ENCODE results near the gene CYB5R2.
"Not testable (repeated sequence)": the region's sequence is repeated elsewhere in the genome, so short reads cannot be mapped to it uniquely, and the experiment has no call there.

The CYB5R2 gene

DNA sequence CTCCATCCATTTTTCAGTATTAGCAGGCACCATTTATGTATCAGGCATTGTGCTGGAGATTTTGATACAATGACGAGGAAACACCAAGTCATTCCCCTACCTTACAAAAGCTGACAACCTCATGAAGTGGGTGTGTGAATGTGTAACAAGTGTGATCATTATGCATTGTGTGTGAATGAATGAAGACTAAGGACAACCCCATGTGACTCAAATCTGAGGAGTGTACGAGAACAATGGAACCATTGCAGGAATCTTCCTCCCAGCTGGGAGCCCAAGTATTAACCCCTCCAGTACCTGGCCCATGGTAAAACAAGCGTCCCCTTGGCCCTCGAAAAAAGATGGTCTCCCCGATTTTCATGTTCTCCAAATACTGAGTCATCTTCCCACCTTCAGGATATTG, 4.4 kb downstream of the CYB5R2 start:
- no peak for DNase-seq (ENCODE audit: low read depth, low spot score)

- DNase-seq (ENCODE audit: low read depth, low spot score): no peak
Measured at GRCh38 chr11:7668464-7668863, 4.8 kb downstream of the CYB5R2 start.

DNA sequence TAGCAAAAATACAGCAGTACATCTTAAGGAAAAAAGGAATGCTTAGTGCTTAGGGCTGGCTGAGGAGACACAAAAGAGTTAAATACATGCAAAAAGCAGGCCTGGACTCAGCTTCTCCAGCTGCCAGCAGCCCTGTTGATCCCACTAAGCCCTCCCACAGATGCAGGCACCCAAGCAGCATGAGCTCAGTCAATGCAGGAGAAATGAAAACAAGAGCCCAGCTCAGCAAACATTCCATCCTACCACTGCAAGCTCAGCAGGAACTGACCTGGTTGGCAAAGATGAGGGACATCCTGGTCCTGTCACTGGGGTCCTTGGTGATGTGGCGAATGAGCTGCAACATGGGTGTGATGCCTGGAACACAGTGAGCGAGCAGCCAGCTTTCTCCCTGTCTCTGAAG, 5.8 kb downstream of the CYB5R2 start:
- no peak for DNase-seq (ENCODE audit: low read depth, low spot score)

DNA sequence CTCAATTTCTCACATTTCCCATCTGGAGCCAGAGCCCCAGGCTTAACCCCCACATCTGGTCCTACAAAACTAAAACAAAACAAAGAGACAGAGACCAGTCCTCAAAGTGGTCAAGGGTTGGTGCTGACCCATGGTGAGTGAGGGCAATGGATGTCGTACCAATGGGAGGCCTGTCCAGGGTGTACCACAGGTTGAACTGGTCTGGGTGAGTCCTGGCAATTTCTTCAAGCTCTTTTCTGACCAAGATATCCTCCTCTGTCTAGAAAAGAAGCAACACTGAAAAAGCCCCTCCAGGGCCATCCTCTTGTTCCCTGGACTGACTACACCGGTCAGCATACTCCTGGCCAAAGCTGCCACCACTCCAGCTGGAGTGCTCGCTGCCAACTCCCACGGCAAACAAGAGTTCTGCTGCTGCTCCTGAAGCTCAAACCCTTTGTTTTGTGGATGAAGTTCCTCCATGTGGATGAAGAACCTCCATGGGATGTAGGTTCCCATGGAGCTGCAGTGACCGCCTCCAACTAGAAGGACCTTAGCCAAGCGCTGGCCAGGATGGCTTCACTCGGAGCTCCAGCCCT, 6.9 kb downstream of the CYB5R2 start:
- no peak for DNase-seq (ENCODE audit: low read depth, low spot score)

GRCh38 chr11:7665473-7666291, 7.6 kb downstream of the CYB5R2 start:
- DNase-seq (ENCODE audit: low read depth, low spot score): peak; percentile 49

DNA sequence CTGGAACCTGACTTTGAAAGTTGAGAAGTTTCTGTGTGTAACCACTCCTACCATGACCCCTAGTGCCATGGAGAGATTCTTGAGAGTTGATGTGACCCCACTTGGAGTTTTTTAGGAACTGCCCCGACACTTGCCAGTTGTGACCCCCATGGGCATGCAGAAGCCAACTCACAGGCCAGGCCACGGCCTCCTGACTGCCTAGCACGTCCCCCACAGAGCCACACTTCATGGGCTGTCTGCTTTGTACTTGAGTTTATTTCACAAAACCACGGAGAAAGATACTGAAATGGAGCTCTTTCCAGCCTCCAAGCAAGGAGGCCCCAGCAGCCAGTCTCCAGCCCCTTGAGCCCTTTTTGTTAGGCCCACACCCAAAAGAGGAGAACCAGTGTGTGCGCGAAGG, 8.4 kb downstream of the CYB5R2 start:
- no peak for DNase-seq (ENCODE audit: low read depth, low spot score)

- not testable (repeated sequence) for DNase-seq (ENCODE audit: low read depth, low spot score)
Measured at GRCh38 chr11:7663531-7663930, 9.8 kb downstream of the CYB5R2 start.

GRCh38 chr11:7657306-7658025, 15.8 kb downstream of the CYB5R2 start:
- no peak for DNase-seq (ENCODE audit: low read depth, low spot score)

DNA sequence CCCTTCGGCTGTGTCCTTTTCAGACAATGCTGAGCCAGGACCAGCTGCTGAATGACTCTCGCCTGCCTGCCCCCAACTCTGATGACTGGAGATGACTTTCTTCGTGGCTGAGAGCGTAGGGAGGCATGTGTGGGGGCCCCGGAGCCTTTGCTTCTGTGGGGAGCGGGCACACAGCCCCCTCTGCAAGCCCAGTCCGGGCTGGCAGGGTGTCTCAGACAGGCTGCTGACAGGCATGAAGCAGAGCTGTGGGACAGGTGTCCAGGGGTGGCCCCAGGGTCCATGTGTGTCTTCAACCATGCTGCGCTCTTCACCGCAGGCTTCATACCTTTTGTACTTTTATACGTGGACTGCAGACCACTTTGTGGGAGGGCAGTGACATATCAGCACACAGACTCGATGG, 16.6 kb downstream of the CYB5R2 start:
- DNase-seq (ENCODE audit: low read depth, low spot score): no peak

GRCh38 chr11:7655253-7656217, 17.8 kb downstream of the CYB5R2 start:
- DNase-seq (ENCODE audit: low read depth, low spot score): no peak

DNA sequence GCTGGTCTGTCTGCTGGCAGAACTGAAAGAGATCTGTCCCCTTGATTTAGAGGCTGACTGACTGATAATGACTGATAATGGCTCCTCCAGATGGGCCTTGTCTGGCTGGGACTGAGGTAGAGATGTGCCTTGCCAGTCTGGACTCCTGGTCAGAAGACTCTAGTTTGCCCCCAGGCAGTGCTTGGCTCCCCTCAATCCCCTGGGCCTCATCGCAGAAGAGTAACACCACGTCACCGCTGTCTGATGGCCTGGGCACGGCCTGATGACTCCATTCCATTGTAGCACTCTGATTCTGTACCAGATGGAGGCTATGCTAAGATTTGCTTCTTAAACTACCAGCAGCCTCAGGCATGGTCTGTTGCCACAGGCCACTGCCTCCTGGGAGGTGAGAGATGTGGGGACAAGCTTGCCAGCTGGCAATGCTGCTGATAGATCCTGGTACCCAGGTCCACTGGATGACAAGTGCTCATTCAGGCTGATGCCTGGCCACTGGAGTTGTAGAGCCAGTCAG, 19.1 kb downstream of the CYB5R2 start:
- no peak for DNase-seq (ENCODE audit: low read depth, low spot score)

- DNase-seq (ENCODE audit: low read depth, low spot score): no peak
Measured at GRCh38 chr11:7651700-7652099, 21.6 kb downstream of the CYB5R2 start.

GRCh38 chr11:7651140-7651551, 22.2 kb downstream of the CYB5R2 start:
- DNase-seq (ENCODE audit: low read depth, low spot score): no peak

DNA sequence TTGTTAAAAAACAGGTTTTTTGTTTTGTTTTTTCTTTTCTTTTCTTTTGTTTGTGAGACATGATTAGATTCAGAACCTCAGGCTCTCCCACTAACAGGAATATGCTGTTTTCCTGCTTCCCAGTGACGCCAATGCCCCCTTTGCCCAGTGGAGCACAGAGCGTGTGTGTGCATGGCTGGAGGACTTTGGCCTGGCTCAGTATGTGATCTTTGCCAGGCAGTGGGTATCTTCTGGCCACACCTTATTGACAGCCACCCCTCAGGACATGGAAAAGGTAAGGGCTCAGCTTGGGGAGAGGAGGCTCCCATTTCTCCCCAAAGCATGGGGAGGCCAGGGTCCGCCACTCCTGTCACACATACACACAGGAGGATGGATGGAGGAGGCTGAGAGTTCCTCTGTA, 25.0 kb downstream of the CYB5R2 start:
- no peak for DNase-seq (ENCODE audit: low read depth, low spot score)

DNA sequence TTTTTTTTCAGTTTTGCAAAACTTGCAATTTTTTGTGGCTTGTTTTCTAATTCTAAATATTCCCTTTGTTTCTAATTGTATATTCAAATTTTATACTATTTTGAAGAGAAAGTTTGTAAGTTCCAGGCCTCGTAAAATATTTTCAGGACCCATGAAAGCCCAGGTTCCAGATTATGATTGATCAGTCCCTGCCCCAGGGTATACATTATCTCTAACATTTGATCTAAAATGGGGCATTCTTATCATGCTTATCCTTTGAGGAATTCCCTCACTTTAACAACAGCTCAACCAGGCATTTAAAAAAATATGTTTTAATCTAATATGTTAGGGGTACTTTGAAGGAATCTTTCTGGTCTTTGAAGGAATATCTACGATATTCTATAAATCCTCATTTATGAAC, 26.4 kb downstream of the CYB5R2 start:
- DNase-seq (ENCODE audit: low read depth, low spot score): no peak

GRCh38 chr11:7645206-7645605, 28.1 kb downstream of the CYB5R2 start:
- DNase-seq (ENCODE audit: low read depth, low spot score): no peak

DNA sequence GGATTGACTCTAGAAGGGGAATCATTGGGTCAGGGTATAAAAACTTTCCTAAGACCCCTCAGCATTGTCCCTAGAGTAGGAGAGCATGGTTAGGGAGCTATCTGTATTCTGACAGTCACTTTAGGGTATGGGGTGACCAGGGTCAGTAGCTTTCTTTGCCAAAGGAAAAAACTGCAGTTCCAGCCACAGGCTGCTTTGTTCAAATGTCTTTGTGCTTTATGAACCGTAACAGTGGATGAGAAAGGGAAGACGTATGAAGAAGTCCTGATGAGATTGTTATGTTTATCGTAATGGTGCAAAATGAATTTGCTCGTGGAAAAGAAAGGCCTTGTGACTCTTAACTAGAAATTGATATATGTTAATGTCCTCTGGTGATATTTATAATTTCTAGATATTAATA, 30.0 kb downstream of the CYB5R2 start:
- DNase-seq (ENCODE audit: low read depth, low spot score): no peak

DNA sequence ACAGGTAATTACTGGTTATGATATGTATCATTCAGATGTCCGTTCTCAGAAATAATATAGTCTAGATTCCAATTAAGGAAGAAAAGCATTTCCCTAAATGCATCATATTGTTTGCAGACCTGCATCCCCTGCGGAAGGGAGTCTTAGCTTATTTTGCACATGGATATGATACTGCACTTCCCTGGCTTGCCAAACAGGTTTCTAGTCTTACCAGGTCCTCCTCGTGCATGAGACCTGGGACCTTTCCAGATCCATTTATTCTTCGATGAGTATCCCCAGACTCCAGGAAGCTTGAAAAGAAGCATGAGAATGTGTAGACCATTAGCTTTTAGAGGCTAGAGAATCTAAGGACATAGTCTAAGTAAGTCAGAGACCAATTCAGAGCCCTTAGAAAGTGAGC, 30.6 kb downstream of the CYB5R2 start:
- no peak for DNase-seq (ENCODE audit: low read depth, low spot score)

DNA sequence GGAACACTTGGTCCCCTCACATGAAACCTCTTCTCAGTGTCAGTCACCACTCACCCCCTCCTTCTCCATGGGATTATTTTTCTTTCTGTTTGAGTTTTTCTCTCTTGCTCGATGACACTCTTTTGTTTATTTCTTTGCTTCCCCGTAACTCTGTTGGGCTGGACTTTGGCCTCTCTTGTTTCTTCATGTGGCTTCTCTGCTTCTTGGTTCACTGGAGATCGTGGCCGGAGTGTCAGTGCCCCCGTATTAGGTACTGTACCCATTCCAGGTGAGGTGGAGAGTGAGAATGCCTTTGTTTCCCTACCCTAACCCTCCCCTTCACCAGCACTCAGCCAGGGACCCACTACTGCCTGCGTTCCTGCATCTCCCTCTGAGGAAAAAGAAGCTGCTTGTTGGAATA, 32.5 kb downstream of the CYB5R2 start:
- no peak for DNase-seq (ENCODE audit: low read depth, low spot score)

DNA sequence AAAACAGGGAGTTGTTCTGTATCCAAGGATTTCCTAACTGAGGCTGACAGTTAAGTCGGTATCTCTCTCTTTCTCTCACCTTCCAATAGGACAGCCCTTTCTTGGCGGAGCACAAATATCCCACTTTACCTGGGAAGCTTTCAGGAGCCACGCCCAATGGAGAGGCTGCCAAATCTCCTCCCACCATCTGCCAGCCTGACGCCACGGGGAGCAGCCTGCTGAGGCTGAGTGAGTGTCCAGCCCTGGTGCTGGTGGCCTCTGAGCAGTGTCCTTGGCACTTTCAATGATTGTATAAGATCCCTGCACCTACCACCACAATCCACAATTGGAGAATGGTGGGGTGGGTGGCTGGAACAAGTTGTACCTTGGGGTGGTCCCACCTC, 33.7 kb downstream of the CYB5R2 start:
- no peak for DNase-seq (ENCODE audit: low read depth, low spot score)

Measured in activated naive CD8-positive, alpha-beta T cell treated with anti-CD3 and anti-CD28 coated beads, Interleukin-2, amount 50 U/mL, for 16 hours (primary cell).